ENCODE data around the gene VENTX. TPM values are rescaled to one million over a fixed set of nuclear protein-coding genes. Genes with fewer than 3 reads are reported as not detected.

The VENTX gene
- total RNA-seq, 1 experiment from 2014 or later = not detected

- ChIA-PET CTCF (interaction anchor here (0.9 to 1.0 kb wide), 3 partner anchors 9 to 124 kb away, joined by 3 to 5 read pairs (median 3); no protein-coding TSS in a partner anchor), POLR2A (interaction anchor here (0.7 to 1.8 kb wide), 2 partner anchors 10 to 365 kb away, joined by 4 to 6 read pairs; no protein-coding TSS in a partner anchor)
- DNase-seq (ENCODE audit: unreplicated experiment) = no peak
- Mint-ChIP-seq H3K4me3 (ENCODE audit: unreplicated experiment) (no peak overlapping the region), H3K27me3 (ENCODE audit: insufficient read depth, unreplicated experiment) (no peaks in the 10 kb centered on the region), H3K4me1 (ENCODE audit: insufficient read depth, unreplicated experiment) (peaks cover 11% of the 10 kb centered on the region), H3K36me3 (ENCODE audit: insufficient read depth, unreplicated experiment) (no peaks in the 10 kb centered on the region), H3K9me3 (ENCODE audit: unreplicated experiment) (no peaks in the 10 kb centered on the region), H3K27ac (ENCODE audit: low read depth, unreplicated experiment) (no peak overlapping the region)
- no TSS peak for BruUV-seq (replicated peaks)
- intact Hi-C loops (cut with micrococcal nuclease) = no loop called here
- no peak for TF ChIP-seq CTCF (IDR thresholded peaks at IDR 0.05; ENCODE audit: unreplicated experiment)
These were observed 29.6 kb downstream of the VENTX start for GRCh38 chr10:133267293-133267692.

GRCh38 chr10:133267829-133268228, 30.2 kb downstream of the VENTX start:
- intact Hi-C loops (cut with micrococcal nuclease) = no loop called here
- no peak for DNase-seq (ENCODE audit: unreplicated experiment)
- no peaks in the 10 kb centered on the region for H3K9me3 Mint-ChIP-seq (ENCODE audit: unreplicated experiment)
- no peaks in the 10 kb centered on the region for H3K27me3 Mint-ChIP-seq (ENCODE audit: insufficient read depth, unreplicated experiment)
- H3K4me3 Mint-ChIP-seq (ENCODE audit: unreplicated experiment) = no peak overlapping the region
- BruUV-seq (replicated peaks) = no TSS peak
- no peaks in the 10 kb centered on the region for H3K36me3 Mint-ChIP-seq (ENCODE audit: insufficient read depth, unreplicated experiment)
- peaks cover 11% of the 10 kb centered on the region for H3K4me1 Mint-ChIP-seq (ENCODE audit: insufficient read depth, unreplicated experiment)
- ChIA-PET CTCF (interaction anchor here (0.9 to 1.0 kb wide), 2 partner anchors 10 to 124 kb away, joined by 3 read pairs; no protein-coding TSS in a partner anchor), POLR2A (interaction anchor here (0.7 to 1.8 kb wide), 2 partner anchors 10 to 365 kb away, joined by 4 to 6 read pairs; no protein-coding TSS in a partner anchor)
- H3K27ac Mint-ChIP-seq (ENCODE audit: low read depth, unreplicated experiment) = no peak overlapping the region
- TF ChIP-seq CTCF (IDR thresholded peaks at IDR 0.05; ENCODE audit: unreplicated experiment) = no peak

GRCh38 chr10:133268532-133268931, 30.9 kb downstream of the VENTX start:
- CTCF ChIA-PET = interaction anchor here (0.8 kb wide), 1 partner anchor 20 kb away, joined by 3 read pairs; no protein-coding TSS in a partner anchor
- Mint-ChIP-seq H3K27ac (ENCODE audit: low read depth, unreplicated experiment) (no peak overlapping the region), H3K9me3 (ENCODE audit: unreplicated experiment) (no peaks in the 10 kb centered on the region), H3K4me1 (ENCODE audit: insufficient read depth, unreplicated experiment) (peaks cover 11% of the 10 kb centered on the region), H3K27me3 (ENCODE audit: insufficient read depth, unreplicated experiment) (no peaks in the 10 kb centered on the region), H3K4me3 (ENCODE audit: unreplicated experiment) (no peak overlapping the region), H3K36me3 (ENCODE audit: insufficient read depth, unreplicated experiment) (no peaks in the 10 kb centered on the region)
- POLR2A ChIA-PET = interaction anchor here (1.8 kb wide), 1 partner anchor 9 kb away, joined by 6 read pairs; no protein-coding TSS in a partner anchor
- BruUV-seq (replicated peaks) = no TSS peak
- intact Hi-C loops (cut with micrococcal nuclease) = no loop called here
- TF ChIP-seq CTCF (IDR thresholded peaks at IDR 0.05; ENCODE audit: unreplicated experiment) = no peak
- DNase-seq (ENCODE audit: unreplicated experiment) = no peak

GRCh38 chr10:133269367-133269766, 31.7 kb downstream of the VENTX start:
- peaks cover 10% of the 10 kb centered on the region for H3K4me1 Mint-ChIP-seq (ENCODE audit: insufficient read depth, unreplicated experiment)
- ChIA-PET CTCF (interaction anchor here (0.8 to 0.9 kb wide), 2 partner anchors 8 to 19 kb away, joined by 3 to 4 read pairs; no protein-coding TSS in a partner anchor), POLR2A (no interaction called here)
- H3K36me3 Mint-ChIP-seq (ENCODE audit: insufficient read depth, unreplicated experiment) = no peaks in the 10 kb centered on the region
- no peak overlapping the region for H3K27ac Mint-ChIP-seq (ENCODE audit: low read depth, unreplicated experiment)
- H3K9me3 Mint-ChIP-seq (ENCODE audit: unreplicated experiment) = no peaks in the 10 kb centered on the region
- no peaks in the 10 kb centered on the region for H3K27me3 Mint-ChIP-seq (ENCODE audit: insufficient read depth, unreplicated experiment)
- DNase-seq (ENCODE audit: unreplicated experiment) = no peak
- no TSS peak for BruUV-seq (replicated peaks)
- intact Hi-C loops (cut with micrococcal nuclease) = no loop called here
- TF ChIP-seq CTCF (IDR thresholded peaks at IDR 0.05; ENCODE audit: unreplicated experiment) = no peak
- H3K4me3 Mint-ChIP-seq (ENCODE audit: unreplicated experiment) = no peak overlapping the region
